Adipose tissue (tissue), 3 donors: ENCODE data around the gene TMEM161A. TPM values are rescaled to one million over a fixed set of nuclear protein-coding genes. Genes with fewer than 3 reads are reported as not detected.
"Not testable (repeated sequence)": the region's sequence is repeated elsewhere in the genome, so short reads cannot be mapped to it uniquely, and the experiment has no call there.

Experiments
- H3K27ac ChIP-seq: one replicate; pipeline ENCODE4 v1.5.1; 2013; ENCODE audit warnings: low read depth, low read length
- WGBS, 3 donors: extraction: QIAGEN DNeasy Blood & Tissue Kit; methylation state at CpG; one replicate each; pipeline ENCODE4 v1.1.7; 2013; 5-methylcytosine and 5-hydroxymethylcytosine counted together
- polyA plus RNA-seq, 3 donors: library from polyadenylated mRNA; stranded (reverse); fragments of 200-250 nt; gene quantifications; one replicate each; pipeline ENCODE4 v1.2.3, GENCODE V29; 2013
- donor health status: healthy with polysubstance abuse.
- donor health status: Bipolar disorder and iron deficiency.
- donor health status: healthy.

Gene TMEM161A
- polyA plus RNA-seq, 3 donors, result 8.7 to 21.8 (median 19.0) TPM

DNA sequence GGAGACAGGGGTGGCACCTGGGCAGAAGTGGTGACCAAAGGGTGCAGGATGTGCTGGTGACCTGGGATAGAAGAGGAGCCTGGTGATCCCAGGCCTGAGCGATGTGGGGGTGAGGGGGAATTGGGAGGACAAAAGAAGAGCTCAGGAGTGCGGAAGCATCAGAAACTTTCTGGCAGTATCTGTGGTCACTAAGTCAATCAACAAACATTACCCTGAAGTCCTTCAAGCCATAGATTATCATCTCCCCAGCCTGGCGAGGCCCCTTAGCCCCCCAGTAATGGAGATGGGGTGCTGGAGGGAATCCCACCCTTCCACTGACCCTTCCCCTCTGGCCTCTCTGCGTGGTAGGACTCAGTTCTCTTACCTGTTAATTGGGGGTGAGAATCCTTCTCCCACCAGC lies 21.3 kb upstream of the TMEM161A start:
- WGBS, 3 donors, result 83 to 93% (median 92%) methylated on average over 4 of the region's 4 CpGs
- no peak overlapping the region for H3K27ac ChIP-seq

GRCh38 chr19:19157808-19158207 lies 19.5 kb upstream of the TMEM161A start:
- no peak overlapping the region for H3K27ac ChIP-seq
- WGBS, 3 donors, result 76 to 84% (median 78%) methylated on average over 6 of the region's 6 CpGs

GRCh38 chr19:19155495-19156219 lies 17.4 kb upstream of the TMEM161A start:
- H3K27ac ChIP-seq, result no peak overlapping the region
- WGBS, 3 donors, result 87 to 92% (median 91%) methylated on average over 10 of the region's 10 CpGs

DNA sequence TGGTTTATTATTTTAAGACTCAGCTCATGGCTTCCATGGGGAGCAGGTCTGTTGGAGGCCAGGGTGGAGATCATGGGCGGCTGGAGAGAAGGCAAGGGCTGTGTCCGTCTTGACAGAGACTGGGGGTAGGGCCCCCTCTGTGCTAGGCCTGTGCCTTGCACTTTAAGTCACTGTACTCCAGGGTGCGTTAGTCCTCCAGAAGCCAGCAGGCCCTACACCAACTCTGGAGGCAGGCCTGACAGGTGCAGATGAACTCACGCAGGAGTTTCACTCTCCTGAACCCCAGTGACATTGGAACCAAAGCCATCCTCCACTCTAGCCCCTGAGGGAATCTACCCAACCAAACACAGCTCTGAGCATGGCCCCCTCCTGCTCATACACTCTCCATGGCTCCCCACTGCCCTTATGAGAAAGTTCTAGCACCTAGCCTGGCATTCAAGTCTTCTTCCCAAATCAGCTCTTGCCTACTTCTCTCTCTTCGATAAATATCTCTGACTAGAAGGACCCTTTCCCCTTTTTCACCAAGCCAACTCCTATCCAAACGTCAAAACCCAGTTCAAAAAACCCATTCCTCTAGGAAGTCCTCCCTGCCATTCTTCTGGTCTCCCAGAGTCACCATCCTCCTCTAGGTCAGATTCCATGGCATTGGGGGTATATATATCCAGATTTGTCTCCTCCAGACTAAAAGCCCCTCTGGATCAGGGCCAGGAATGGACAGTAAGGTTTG lies 16.7 kb upstream of the TMEM161A start:
- WGBS, 3 donors, result 96 to 99% (median 96%) methylated on average over 6 of the region's 6 CpGs
- no peak overlapping the region for H3K27ac ChIP-seq

GRCh38 chr19:19152668-19153384 lies 14.5 kb upstream of the TMEM161A start:
- WGBS, 3 donors, result 78 to 82% (median 80%) methylated on average over 13 of the region's 13 CpGs
- no peak overlapping the region for H3K27ac ChIP-seq

DNA sequence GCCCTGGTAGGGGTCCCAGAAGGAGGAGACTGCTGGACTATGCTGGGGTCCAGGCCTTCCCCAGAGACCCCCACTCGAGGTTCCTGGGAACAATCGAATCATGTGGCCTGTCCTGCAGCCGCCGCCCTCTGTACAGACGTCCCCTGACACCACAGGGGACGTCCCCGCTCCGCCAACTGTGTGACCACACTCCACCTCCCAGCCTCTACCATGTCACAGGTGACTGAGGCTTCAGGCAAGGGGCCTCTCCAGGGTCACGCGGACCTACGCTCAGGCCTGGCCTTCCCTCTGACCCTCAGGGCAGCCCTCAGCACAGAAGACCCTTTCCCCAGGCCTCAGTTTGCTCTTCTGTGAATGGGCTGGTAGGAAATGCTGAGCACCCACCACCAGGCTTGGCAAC lies 13.1 kb upstream of the TMEM161A start:
- H3K27ac ChIP-seq, result no peak overlapping the region
- WGBS, 3 donors, result 70 to 79% (median 79%) methylated on average over 11 of the region's 11 CpGs

- H3K27ac ChIP-seq, result no peak overlapping the region
- WGBS, 3 donors, result 71 to 87% (median 84%) methylated on average over 2 of the region's 2 CpGs
Measured at GRCh38 chr19:19149435-19149834, 11.2 kb upstream of the TMEM161A start.

DNA sequence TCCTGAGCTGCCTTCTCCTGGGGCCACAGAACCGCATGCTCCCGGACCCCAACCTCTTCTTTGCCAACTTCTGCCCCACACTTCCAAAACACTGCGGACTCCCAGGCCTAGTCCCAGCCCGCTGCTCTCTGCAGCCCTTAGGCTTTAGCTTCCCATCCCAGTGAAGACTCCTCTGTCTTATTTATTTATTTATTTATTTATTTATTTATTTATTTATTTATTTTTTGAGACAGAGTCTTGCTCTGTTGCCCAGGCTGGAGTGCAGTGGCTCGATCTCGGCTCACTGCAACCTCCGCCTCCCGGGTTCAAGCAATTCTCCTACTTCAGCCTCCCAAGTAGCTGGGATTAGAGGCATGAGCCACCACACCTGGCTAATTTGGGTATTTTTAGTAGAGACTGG lies 10.2 kb upstream of the TMEM161A start:
- not testable (repeated sequence) for H3K27ac ChIP-seq

DNA sequence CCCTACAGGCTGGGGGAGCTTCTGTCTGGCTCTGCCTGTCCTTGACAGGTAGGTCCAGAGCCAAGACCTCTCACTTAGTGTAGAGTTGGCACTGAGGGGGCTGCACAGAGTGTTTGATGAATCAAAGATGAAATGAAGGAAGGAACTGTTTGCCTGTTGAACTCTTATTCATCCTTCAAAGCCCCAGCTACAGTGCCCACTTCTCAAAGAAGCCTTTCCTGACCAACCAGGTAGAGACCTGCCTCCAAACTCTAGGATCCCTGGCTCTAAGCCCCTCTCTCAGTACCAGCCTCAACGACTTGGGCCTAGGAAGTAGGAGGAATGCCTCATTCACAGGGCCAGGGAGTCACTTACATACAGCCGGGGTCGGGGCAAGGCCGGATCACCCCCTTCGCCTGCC lies 9.1 kb upstream of the TMEM161A start:
- H3K27ac ChIP-seq, result no peak overlapping the region
- 93 to 97% (median 96%) methylated on average over 5 of the region's 5 CpGs for WGBS, 3 donors

More for the DNA sequence above, 10.2 kb upstream of the TMEM161A start:
- 96 to 99% (median 98%) methylated on average over 8 of the region's 8 CpGs for WGBS, 3 donors

GRCh38 chr19:19146865-19147264 lies 8.6 kb upstream of the TMEM161A start:
- 96 to 99% (median 97%) methylated on average over 7 of the region's 7 CpGs for WGBS, 3 donors

GRCh38 chr19:19145684-19146608 lies 7.7 kb upstream of the TMEM161A start:
- no peak overlapping the region for H3K27ac ChIP-seq
- WGBS, 3 donors, result 33 to 36% (median 35%) methylated on average over 38 to 47 of the region's 47 CpGs

More at GRCh38 chr19:19146865-19147264, 8.6 kb upstream of the TMEM161A start:
- no peak overlapping the region for H3K27ac ChIP-seq

DNA sequence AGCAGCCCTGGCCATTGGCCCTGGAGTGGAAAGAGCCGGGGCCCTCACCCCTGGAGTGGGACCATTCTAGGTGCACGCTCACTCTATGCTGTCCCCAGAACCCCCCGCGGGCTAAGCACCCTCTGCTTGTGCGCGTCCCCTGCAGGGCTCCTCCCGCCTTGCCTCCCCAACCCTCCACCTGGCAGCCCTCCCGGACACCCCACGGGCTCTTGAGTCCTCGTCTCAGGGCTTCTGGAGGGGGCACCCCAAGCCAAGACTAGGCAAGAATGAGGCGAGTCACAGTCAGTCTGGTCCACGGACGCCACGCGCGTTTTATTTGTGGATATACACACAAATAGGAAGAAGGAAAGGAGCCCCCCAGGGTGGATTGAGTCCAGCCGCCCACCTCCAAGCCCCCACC lies 7.0 kb upstream of the TMEM161A start:
- no peak overlapping the region for H3K27ac ChIP-seq
- 85 to 87% (median 87%) methylated on average over 17 of the region's 17 CpGs for WGBS, 3 donors

GRCh38 chr19:19142347-19142746 lies 4.1 kb upstream of the TMEM161A start:
- WGBS, 3 donors, result 85 to 93% (median 85%) methylated on average over 12 of the region's 12 CpGs

GRCh38 chr19:19140476-19140875 lies 2.2 kb upstream of the TMEM161A start:
- 64 to 74% (median 66%) methylated on average over 5 of the region's 5 CpGs for WGBS, 3 donors
- H3K27ac ChIP-seq, result no peak overlapping the region

More at GRCh38 chr19:19142347-19142746, 4.1 kb upstream of the TMEM161A start:
- no peak overlapping the region for H3K27ac ChIP-seq

DNA sequence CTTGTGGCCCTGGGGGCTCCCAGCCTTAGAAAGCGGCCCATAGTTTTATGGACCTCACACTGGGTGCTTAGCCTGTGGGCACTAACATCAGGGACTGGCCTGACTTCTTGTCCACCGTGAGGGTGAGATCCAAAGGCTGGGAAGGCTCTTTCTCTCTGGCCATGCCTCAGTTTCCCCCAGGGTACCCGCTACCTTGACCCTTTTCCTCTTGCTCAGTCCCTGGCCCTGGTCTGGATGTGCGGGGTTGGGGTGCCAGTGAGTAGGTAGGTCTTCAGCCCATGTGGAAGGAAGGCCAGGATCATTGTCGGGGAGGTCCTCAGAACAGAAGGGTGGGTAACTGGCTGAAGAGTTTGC lies 1.6 kb upstream of the TMEM161A start:
- no peak overlapping the region for H3K27ac ChIP-seq
- 37 to 47% (median 41%) methylated on average over 5 of the region's 5 CpGs for WGBS, 3 donors

GRCh38 chr19:19137556-19138108 lies 646 bp downstream of the TMEM161A start:
- 10 to 23% (median 13%) methylated on average over 25 of the region's 25 CpGs for WGBS, 3 donors
- no peak overlapping the region for H3K27ac ChIP-seq

GRCh38 chr19:19135713-19136112 lies 2.6 kb downstream of the TMEM161A start:
- WGBS, 3 donors, result 77 to 91% (median 84%) methylated on average over 6 of the region's 6 CpGs
- not testable (repeated sequence) for H3K27ac ChIP-seq

DNA sequence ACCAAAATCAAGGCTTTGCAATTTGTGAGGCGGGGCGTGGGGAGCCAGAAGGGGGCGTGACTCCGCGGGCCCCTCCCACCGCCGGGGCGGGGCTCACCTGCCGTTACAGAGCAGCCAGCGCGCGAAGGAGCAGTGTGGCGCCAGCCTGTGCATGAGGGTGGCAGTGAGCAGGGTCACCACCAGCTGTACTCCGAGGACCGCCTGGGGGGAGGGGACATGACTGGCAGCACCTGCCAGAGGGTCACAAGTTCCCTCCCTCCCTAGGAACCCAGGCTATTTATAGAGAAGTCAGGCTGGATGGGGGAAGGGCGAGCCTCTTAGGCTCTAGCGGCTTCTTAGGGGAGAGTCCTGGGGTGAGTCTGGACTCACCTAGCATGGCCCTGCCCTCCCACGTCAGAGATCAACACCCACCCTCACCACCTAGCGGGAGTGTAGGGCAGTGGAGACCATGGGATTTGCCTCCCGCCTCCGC lies 3.6 kb downstream of the TMEM161A start:
- H3K27ac ChIP-seq, result no peak overlapping the region
- WGBS, 3 donors, result 16 to 35% (median 31%) methylated on average over 18 to 21 of the region's 21 CpGs
